H1 (cell line): ENCODE measurements around the gene LINGO4. TPM values are rescaled to one million over a fixed set of nuclear protein-coding genes. Genes with fewer than 3 reads are reported as not detected.

ENCODE experiments used
- CTCF ChIA-PET: fragments of 300-600 bp; sonication (Branson Sonifier 250); formaldehyde crosslinking; loops from one replicate; lab custom pipeline; 2021; ENCODE audit not compliant: partially characterized antibody; lab: Charles Lee
- POLR2A ChIA-PET: fragments of 300-600 bp; sonication (Branson Sonifier 250); formaldehyde crosslinking; loops from one replicate; lab custom pipeline; 2021; ENCODE audit warnings: inconsistent platforms; ENCODE audit not compliant: partially characterized antibody; lab: Charles Lee
- DNase-seq, 2 experiments: peaks; one replicate each; pipeline versions ENCODE4 v3.0.0 to v3.0.0-alpha.2; 2010 to 2022; ENCODE audit warnings: low spot score in 2 of 2, low read depth in 1 of 2, mixed read lengths in 1 of 2
- FAIRE-seq: peaks from 2 replicates; lab custom pipeline; 2011; peaks lifted over from hg19 to GRCh38; lab: Jason Lieb, UNC
- H2AFZ ChIP-seq: 2 replicates; pipeline ENCODE4 v1.8.1; 2012; ENCODE audit warnings: low read length, inconsistent platforms
- H2AK5ac ChIP-seq: 2 replicates; pipeline ENCODE4 v1.6.1; 2013; ENCODE audit warnings: low read depth, low read length
- H2BK120ac ChIP-seq: replicated peaks from 2 replicates; pipeline ENCODE3; 2013; ENCODE audit warnings: low read depth, low read length, inconsistent platforms
- H2BK12ac ChIP-seq: 2 replicates; pipeline ENCODE4 v1.6.1; 2013; ENCODE audit warnings: low read depth, low read length
- H2BK15ac ChIP-seq: 2 replicates; pipeline ENCODE4 v1.6.1; 2013; ENCODE audit warnings: low read length
- H2BK20ac ChIP-seq: 2 replicates; pipeline ENCODE4 v1.6.1; 2013; ENCODE audit warnings: low read length
- H2BK5ac ChIP-seq: 2 replicates; pipeline ENCODE4 v1.6.1; 2013; ENCODE audit warnings: low read depth, low read length
- H3K14ac ChIP-seq: 2 replicates; pipeline ENCODE4 v1.6.1; 2013; ENCODE audit warnings: inconsistent platforms; ENCODE audit not compliant: insufficient read length
- H3K18ac ChIP-seq: 2 replicates; pipeline ENCODE4 v1.6.1; 2013; ENCODE audit warnings: low read length; ENCODE audit errors: extremely low read depth
- H3K23ac ChIP-seq: 2 replicates; pipeline ENCODE4 v1.6.1; 2013; ENCODE audit warnings: inconsistent platforms; ENCODE audit not compliant: insufficient read length
- H3K23me2 ChIP-seq: 2 replicates; pipeline ENCODE4 v1.6.1; 2013; ENCODE audit warnings: low read depth, low read length
- H3K27ac ChIP-seq: 2 replicates; pipeline ENCODE4 v1.6.1; 2011; ENCODE audit warnings: low read depth, low read length, inconsistent platforms
- H3K27me3 ChIP-seq, 4 experiments: replicated peaks in 1 of 4; 1 replicate in 1 of 4; 2 replicates in 3 of 4; pipeline versions ENCODE4 v1.6.1 to v1.8.1; 2011 to 2013; ENCODE audit warnings: low read length in 3 of 4, mild to moderate bottlenecking in 3 of 4, inconsistent platforms in 2 of 4, mixed read lengths in 2 of 4, moderate library complexity in 1 of 4; ENCODE audit not compliant: control insufficient read depth in 3 of 4, insufficient read depth in 3 of 4; ENCODE audit errors: extremely low read depth in 1 of 4
- H3K36me3 ChIP-seq, 4 experiments: 2 replicates each; pipeline versions ENCODE4 v1.6.1 to v1.8.1; 2011 to 2013; ENCODE audit warnings: mild to moderate bottlenecking in 4 of 4, low read length in 3 of 4, moderate library complexity in 2 of 4, control low read depth in 1 of 4, inconsistent platforms in 1 of 4; ENCODE audit not compliant: insufficient read depth in 4 of 4, control insufficient read depth in 2 of 4
- H3K4ac ChIP-seq: replicated peaks from 2 replicates; pipeline ENCODE3; 2013; ENCODE audit warnings: low read length, low read depth, mixed read lengths, inconsistent platforms; ENCODE audit not compliant: insufficient read length
- H3K4me1 ChIP-seq, 4 experiments: replicated peaks in 1 of 4; 1 replicate in 1 of 4; 2 replicates in 3 of 4; pipeline versions ENCODE4 v1.6.1 to v1.8.1; 2011 to 2013; ENCODE audit warnings: low read length in 3 of 4, inconsistent platforms in 2 of 4, mixed read lengths in 1 of 4; ENCODE audit not compliant: insufficient read depth in 4 of 4, control insufficient read depth in 3 of 4
- H3K4me2 ChIP-seq, 2 experiments: 2 replicates each; pipeline versions ENCODE4 v1.6.1 to v1.8.1; 2011 to 2013; ENCODE audit warnings: low read depth in 2 of 2, low read length in 2 of 2, control low read depth in 1 of 2, inconsistent platforms in 1 of 2, mild to moderate bottlenecking in 1 of 2; ENCODE audit not compliant: insufficient read depth in 1 of 2
- H3K4me3 ChIP-seq, 4 experiments: fragments of 200-600, 300-600 bp in 1 of 4; sonication (generic), shearing (Covaris generic), sonication (Bioruptor Twin) in 1 of 4; 2 replicates each; pipeline versions ENCODE4 v1.5.1 to v1.8.1; 2011 to 2016; ENCODE audit warnings: low read length in 4 of 4, low read depth in 3 of 4, control low read depth in 2 of 4, inconsistent platforms in 2 of 4, mild to moderate bottlenecking in 2 of 4, mixed read lengths in 1 of 4, moderate library complexity in 1 of 4; ENCODE audit not compliant: insufficient read depth in 2 of 4; ENCODE audit errors: extremely low read depth in 1 of 4
- H3K56ac ChIP-seq: replicated peaks from 2 replicates; pipeline ENCODE3; 2013; ENCODE audit warnings: low read depth, mild to moderate bottlenecking, mixed read lengths, low read length, inconsistent platforms; ENCODE audit not compliant: insufficient read length
- H3K79me1 ChIP-seq: 2 replicates; pipeline ENCODE4 v1.6.1; 2013; ENCODE audit warnings: low read depth, low read length, control low read depth
- H3K79me2 ChIP-seq, 2 experiments: 2 replicates each; pipeline versions ENCODE4 v1.6.1 to v1.8.1; 2012 to 2013; ENCODE audit warnings: low read length in 2 of 2, mild to moderate bottlenecking in 2 of 2, inconsistent platforms in 1 of 2; ENCODE audit not compliant: insufficient read depth in 2 of 2, control insufficient read depth in 1 of 2
- H3K9ac ChIP-seq, 4 experiments: replicated peaks in 1 of 4; 1 replicate in 1 of 4; 2 replicates in 3 of 4; pipeline versions ENCODE4 v1.6.1 to v1.8.1; 2011 to 2013; ENCODE audit warnings: low read depth in 3 of 4, low read length in 3 of 4, control low read depth in 2 of 4, mild to moderate bottlenecking in 2 of 4, moderate library complexity in 2 of 4, inconsistent platforms in 1 of 4; ENCODE audit errors: extremely low read depth in 1 of 4
- H3K9me3 ChIP-seq, 2 experiments: 2 replicates each; pipeline versions ENCODE4 v1.6.1 to v1.8.1; 2012 to 2013; ENCODE audit warnings: mild to moderate bottlenecking in 2 of 2, moderate library complexity in 2 of 2, control low read depth in 1 of 2, inconsistent platforms in 1 of 2, low read depth in 1 of 2, low read length in 1 of 2, mixed read lengths in 1 of 2; ENCODE audit not compliant: insufficient read depth in 2 of 2
- H4K20me1 ChIP-seq, 2 experiments: replicated peaks in 1 of 2; 2 replicates each; pipeline versions ENCODE3 to v1.8.1; 2011 to 2013; ENCODE audit warnings: inconsistent platforms in 2 of 2, low read length in 2 of 2, mild to moderate bottlenecking in 1 of 2; ENCODE audit not compliant: insufficient read depth in 2 of 2, control insufficient read depth in 1 of 2
- H4K5ac ChIP-seq: 2 replicates; pipeline ENCODE4 v1.6.1; 2013; ENCODE audit warnings: low read length, low read depth, mixed read lengths, inconsistent platforms; ENCODE audit not compliant: insufficient read length
- H4K8ac ChIP-seq: 2 replicates; pipeline ENCODE4 v1.8.0; 2013; ENCODE audit warnings: mild to moderate bottlenecking, moderate library complexity, low read length, inconsistent platforms; ENCODE audit not compliant: insufficient read depth; ENCODE audit errors: extremely low read depth
- H4K91ac ChIP-seq: replicated peaks from 2 replicates; pipeline ENCODE3; 2013; ENCODE audit warnings: low read length, mixed read lengths, inconsistent platforms; ENCODE audit not compliant: insufficient read length
- BCL11A ChIP-seq, 2 experiments: IDR thresholded peaks; one replicate each; pipeline ENCODE4 v1.6.1; 2011; ENCODE audit warnings: low read depth in 2 of 2, low read length in 2 of 2, mild to moderate bottlenecking in 2 of 2
- HDAC2 ChIP-seq, 2 experiments: fragments of 300-600 bp in 1 of 2; sonication (generic) in 1 of 2; IDR thresholded peaks; 2 replicates each; pipeline ENCODE4 v1.6.1; 2011 to 2012; ENCODE audit warnings: low read depth in 2 of 2, low read length in 2 of 2, mild to moderate bottlenecking in 2 of 2, moderate library complexity in 2 of 2, borderline replicate concordance in 1 of 2, inconsistent platforms in 1 of 2
- SP1 ChIP-seq: IDR thresholded peaks from 2 replicates; pipeline ENCODE4 v1.6.1; 2011; ENCODE audit warnings: low read depth, low read length
- TAF7 ChIP-seq: optimal IDR thresholded peaks from 2 replicates; pipeline ENCODE3; 2011; ENCODE audit warnings: low read depth, mild to moderate bottlenecking, inconsistent platforms, low read length, moderate library complexity, borderline replicate concordance
- ZNF274 ChIP-seq: IDR thresholded peaks from 2 replicates; pipeline ENCODE4 v1.7.0; 2012; ENCODE audit warnings: low read length, borderline replicate concordance; ENCODE audit errors: extremely low read depth
- polyA plus RNA-seq, 7 experiments: library from polyadenylated mRNA; depleted of rRNA in 3 of 7; stranded (reverse) in 5 of 7; unstranded in 2 of 7; fragments of >200 nt in 5 of 7; fragments of 200-250 nt in 2 of 7; gene quantifications; 1 replicate in 5 of 7; 2 replicates in 1 of 7; 4 replicates in 1 of 7; pipeline versions ENCODE4 v1.2.1 to v1.2.3, GENCODE V29; 2011 to 2013; ENCODE audit warnings: missing spikeins in 2 of 7, mixed read lengths in 2 of 7
- total RNA-seq: library from RNA; stranded (reverse); fragmentation: NEBNext Ultra II Directional; extraction: Animal tissue kit (Norgen Biotek cat#: 25700); gene quantifications from 2 replicates; pipeline ENCODE4 v1.2.1, GENCODE V29; 2021
- TF ChIP-seq, protein P1 (sequence below): IDR thresholded peaks from 2 replicates; pipeline ENCODE4 v1.6.1; 2012; ENCODE audit warnings: inconsistent platforms
- TF ChIP-seq, protein P2 (sequence below): IDR thresholded peaks from 2 replicates; pipeline ENCODE4 v1.6.1; 2012; ENCODE audit warnings: inconsistent platforms

LINGO4 gene
- total and polyA plus RNA-seq, 2 of the 8 experiments (the other 6 are each of a cell fraction or from before 2014, with no cell fraction given): 0.03 TPM; not detected in 1

DNA sequence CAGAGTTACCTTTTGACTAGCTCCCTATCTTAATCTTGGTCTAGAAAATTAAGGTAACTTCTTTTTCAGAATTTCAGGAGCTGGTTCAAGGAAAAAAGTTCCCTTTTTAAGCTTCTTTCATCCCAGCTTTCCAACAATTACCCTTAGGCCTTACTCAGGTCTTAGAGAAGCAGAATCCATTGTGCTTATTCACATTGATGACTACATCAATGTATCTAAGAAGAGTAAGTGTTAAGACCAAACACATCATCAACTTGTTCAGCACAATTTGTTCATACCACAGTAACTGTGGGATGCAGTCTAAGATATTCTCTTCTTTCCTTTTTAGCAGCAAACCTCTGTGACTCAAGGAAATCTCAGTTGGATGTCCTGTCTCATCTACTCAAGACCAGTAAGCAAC, 46.0 kb downstream of the LINGO4 start:
- no peak overlapping the region for H3K9ac ChIP-seq
- no peak overlapping the region for H3K4me2 ChIP-seq
- no peak for FAIRE-seq
- H3K14ac ChIP-seq: no peak overlapping the region
- H3K9me3 ChIP-seq: no peaks in the 10 kb centered on the region
- H3K79me2 ChIP-seq: peaks cover 0 to 3% of the 10 kb centered on the region in 2 experiments; a peak in 1 of 4 replicates
- no peaks in the 10 kb centered on the region for H3K79me1 ChIP-seq
- no peak overlapping the region for H2AFZ ChIP-seq
- no peak overlapping the region for H3K27ac ChIP-seq
- H4K5ac ChIP-seq: no peak overlapping the region
- no peak overlapping the region for H2BK20ac ChIP-seq
- no peak overlapping the region for H3K4ac ChIP-seq
- H3K4me1 ChIP-seq: 0 out of 7 replicates have a peak, but pooled peaks cover 0 to 1% (median 0%) of the 10 kb centered on the region in 4 experiments
- no peak overlapping the region for H2AK5ac ChIP-seq
- DNase-seq: no peak
- no peak overlapping the region for H2BK5ac ChIP-seq
- H3K23ac ChIP-seq: no peak overlapping the region
- ChIA-PET POLR2A (interaction anchor here (0.6 to 1.8 kb wide), 3 partner anchors 13 to 123 kb away, joined by 3 to 5 read pairs (median 3); no protein-coding TSS in a partner anchor), CTCF (interaction anchor here (0.9 to 1.4 kb wide), 4 partner anchors 17 to 77 kb away, joined by 3 to 5 read pairs (median 3); no protein-coding TSS in a partner anchor)
- peaks cover 4% of the 10 kb centered on the region; the same call in 1 of the 2 replicates for H3K23me2 ChIP-seq
- no peaks in the 10 kb centered on the region for H4K20me1 ChIP-seq
- no peak overlapping the region for H3K56ac ChIP-seq
- TF ChIP-seq ZNF274 (no peak), BCL11A (IDR thresholded peaks at IDR 0.05; ENCODE audit: low read depth in 2 of 2, low read length in 2 of 2) (no peak), HDAC2 (IDR thresholded peaks at IDR 0.05; ENCODE audit: borderline replicate concordance in 1 of 2, low read depth in 2 of 2, low read length in 2 of 2) (no peak), SP1 (no peak), TAF7 (no peak)
- TF ChIP-seq, protein P1, sequence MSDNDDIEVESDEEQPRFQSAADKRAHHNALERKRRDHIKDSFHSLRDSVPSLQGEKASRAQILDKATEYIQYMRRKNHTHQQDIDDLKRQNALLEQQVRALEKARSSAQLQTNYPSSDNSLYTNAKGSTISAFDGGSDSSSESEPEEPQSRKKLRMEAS: no peak
- TF ChIP-seq, protein P2, sequence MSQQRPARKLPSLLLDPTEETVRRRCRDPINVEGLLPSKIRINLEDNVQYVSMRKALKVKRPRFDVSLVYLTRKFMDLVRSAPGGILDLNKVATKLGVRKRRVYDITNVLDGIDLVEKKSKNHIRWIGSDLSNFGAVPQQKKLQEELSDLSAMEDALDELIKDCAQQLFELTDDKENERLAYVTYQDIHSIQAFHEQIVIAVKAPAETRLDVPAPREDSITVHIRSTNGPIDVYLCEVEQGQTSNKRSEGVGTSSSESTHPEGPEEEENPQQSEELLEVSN: no peak
- H3K4me3 ChIP-seq: no peak overlapping the region
- H2BK15ac ChIP-seq: no peak overlapping the region
- no peak overlapping the region for H2BK120ac ChIP-seq
- no peaks in the 10 kb centered on the region for H3K27me3 ChIP-seq
- no peak overlapping the region for H2BK12ac ChIP-seq
- H3K36me3 ChIP-seq: peaks cover 9 to 33% (median 25%) of the 10 kb centered on the region in 4 experiments
- no peak overlapping the region for H4K91ac ChIP-seq
- no peak overlapping the region for H4K8ac ChIP-seq
- H3K18ac ChIP-seq: no peak overlapping the region
